BLaER1 treated with 17β-estradiol and CSF1 and Interleukin-3, amounts not matched to agents 10 nM and 100 nM (cell line): ENCODE measurements around the gene FHIP1B.

Experiments used
- H3K27ac ChIP-seq, 11 experiments: shearing (Covaris generic); formaldehyde crosslinking; 2 replicates each; pipeline ENCODE4 v1.8.1; 2022
- H3K27me3 ChIP-seq, 11 experiments: shearing (Covaris generic); formaldehyde crosslinking; 2 replicates each; pipeline ENCODE4 v1.8.1; 2022
- H3K36me3 ChIP-seq, 11 experiments: shearing (Covaris generic); formaldehyde crosslinking; 2 replicates each; pipeline ENCODE4 v1.8.1; 2022
- H3K4me1 ChIP-seq, 10 experiments: shearing (Covaris generic); formaldehyde crosslinking; 2 replicates each; pipeline ENCODE4 v1.8.1; 2022
- H3K4me2 ChIP-seq, 11 experiments: shearing (Covaris generic); formaldehyde crosslinking; 2 replicates each; pipeline ENCODE4 v1.8.1; 2022
- H3K4me3 ChIP-seq, 10 experiments: shearing (Covaris generic); formaldehyde crosslinking; 2 replicates each; pipeline ENCODE4 v1.8.1; 2022
- H3K9ac ChIP-seq, 11 experiments: shearing (Covaris generic); formaldehyde crosslinking; 2 replicates each; pipeline ENCODE4 v1.8.1; 2022
- H3K9me3 ChIP-seq, 11 experiments: shearing (Covaris generic); formaldehyde crosslinking; replicated peaks in 1 of 11; 2 replicates each; pipeline ENCODE4 v1.8.1; 2022
- H4K20me1 ChIP-seq, 11 experiments: shearing (Covaris generic); formaldehyde crosslinking; 2 replicates each; pipeline ENCODE4 v1.8.1; 2022
- Cebpa-rat ChIP-seq, 11 experiments: shearing (Covaris generic); IDR thresholded peaks; 2 replicates each; pipeline ENCODE4 v1.8.1; 2022

FHIP1B gene

GRCh38 chr11:6214530-6214929 lies 19.9 kb downstream of the FHIP1B start:
- Histone ChIP-seq H3K27ac (no peak overlapping the region), H3K36me3 (peaks cover 86 to 99% (median 97%) of the 10 kb centered on the region in 11 experiments)
- TF ChIP-seq Cebpa-rat (IDR thresholded peaks at IDR 0.05) = no peak

GRCh38 chr11:6210274-6210955 lies 24.0 kb downstream of the FHIP1B start:
- no peak for TF ChIP-seq Cebpa-rat (IDR thresholded peaks at IDR 0.05)
- Histone ChIP-seq H3K27me3 (no peaks in the 10 kb centered on the region), H4K20me1 (no peaks in the 10 kb centered on the region; a peak in 1 of 22 replicates), H3K27ac (no peak overlapping the region), H3K9me3 (no peaks in the 10 kb centered on the region), H3K36me3 (peaks cover 72 to 98% (median 88%) of the 10 kb centered on the region in 11 experiments), H3K4me2 (no peak overlapping the region), H3K4me1 (peaks cover 0 to 33% (median 11%) of the 10 kb centered on the region in 10 experiments; a peak in 12 of 20 replicates), H3K4me3 (no peak overlapping the region), H3K9ac (no peak overlapping the region)

More at GRCh38 chr11:6214530-6214929, 19.9 kb downstream of the FHIP1B start:
- peaks cover 3 to 42% (median 14%) of the 10 kb centered on the region in 10 experiments; a peak in 17 of 20 replicates for H3K4me1 ChIP-seq
- no peaks in the 10 kb centered on the region for H3K27me3 ChIP-seq
- peak overlapping the region in 1 of 11 experiments; percentile 12; a peak in 1 of 22 replicates for H3K4me2 ChIP-seq
- H3K4me3 ChIP-seq = no peak overlapping the region
- H3K9me3 ChIP-seq = no peaks in the 10 kb centered on the region
- no peak overlapping the region for H3K9ac ChIP-seq
- H4K20me1 ChIP-seq = no peaks in the 10 kb centered on the region

- H4K20me1 ChIP-seq = no peaks in the 10 kb centered on the region; a peak in 1 of 22 replicates
- peaks cover 0 to 36% (median 11%) of the 10 kb centered on the region in 10 experiments; a peak in 12 of 20 replicates for H3K4me1 ChIP-seq
- no peaks in the 10 kb centered on the region for H3K27me3 ChIP-seq
- no peak overlapping the region for H3K9ac ChIP-seq
- no peaks in the 10 kb centered on the region for H3K9me3 ChIP-seq
- TF ChIP-seq Cebpa-rat (IDR thresholded peaks at IDR 0.05) = no peak
- no peak overlapping the region for H3K27ac ChIP-seq
- no peak overlapping the region for H3K4me2 ChIP-seq
- H3K4me3 ChIP-seq = no peak overlapping the region
- H3K36me3 ChIP-seq = peaks cover 70 to 98% (median 87%) of the 10 kb centered on the region in 11 experiments
Measured at GRCh38 chr11:6209801-6210200, 24.6 kb downstream of the FHIP1B start.

DNA sequence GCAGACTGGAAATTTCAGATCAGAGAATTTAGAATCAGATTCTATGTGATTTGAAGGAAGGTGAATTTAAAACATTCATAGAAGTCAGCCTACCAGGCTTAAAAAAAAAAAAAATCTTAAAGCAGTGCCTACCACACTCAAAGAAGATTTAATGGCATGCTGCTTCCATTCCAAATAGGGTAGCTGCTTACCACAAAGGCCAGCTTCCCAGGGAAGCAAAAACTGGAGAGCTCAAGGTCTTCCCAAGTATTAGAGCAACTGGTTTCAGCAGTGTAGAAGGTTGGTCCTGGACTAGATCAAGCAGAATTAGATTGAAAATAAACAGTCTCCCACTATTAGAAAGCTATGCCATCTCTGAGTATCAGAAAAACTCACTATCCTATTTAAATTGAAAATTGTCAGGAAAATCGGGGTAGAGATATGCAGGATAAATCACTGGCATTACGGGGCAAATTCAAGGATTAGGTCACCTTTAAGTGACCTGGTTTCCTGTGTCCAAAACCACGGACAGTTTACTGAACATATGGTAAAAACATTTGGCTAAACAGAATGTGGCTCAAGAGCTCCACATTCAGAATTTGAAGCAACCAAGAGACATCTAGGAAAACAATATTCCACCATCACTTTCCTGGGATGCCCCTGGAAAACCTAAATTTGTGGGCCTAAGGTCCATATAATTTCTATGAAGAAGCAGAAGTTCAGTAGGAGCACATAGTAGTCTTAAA lies 27.8 kb downstream of the FHIP1B start:
- Histone ChIP-seq H3K4me1 (peaks cover 8 to 24% (median 12%) of the 10 kb centered on the region in 10 experiments; a peak in 16 of 20 replicates), H3K9ac (no peak overlapping the region), H4K20me1 (no peaks in the 10 kb centered on the region; a peak in 1 of 22 replicates), H3K4me2 (no peak overlapping the region), H3K9me3 (peaks cover 0 to 6% (median 0%) of the 10 kb centered on the region in 11 experiments; a peak in 2 of 22 replicates), H3K27ac (no peak overlapping the region), H3K4me3 (no peak overlapping the region), H3K27me3 (no peaks in the 10 kb centered on the region), H3K36me3 (peaks cover 48 to 77% (median 59%) of the 10 kb centered on the region in 11 experiments)
- no peak for TF ChIP-seq Cebpa-rat (IDR thresholded peaks at IDR 0.05)

- Histone ChIP-seq H3K9me3 (peaks cover 0 to 18% (median 0%) of the 10 kb centered on the region in 11 experiments; a peak in 5 of 22 replicates), H3K4me2 (no peak within 1 kb of the TSS), H3K4me1 (peaks cover 10 to 34% (median 23%) of the 10 kb centered on the region in 10 experiments; a peak in 18 of 20 replicates), H3K27me3 (no peaks in the 10 kb centered on the region), H3K4me3 (no peak within 1 kb of the TSS), H3K36me3 (peaks cover 36 to 65% (median 47%) of the 10 kb centered on the region in 11 experiments), H4K20me1 (no peaks in the 10 kb centered on the region; a peak in 1 of 22 replicates), H3K27ac (no peak within 1 kb of the TSS), H3K9ac (no peak within 1 kb of the TSS)
- no peak for TF ChIP-seq Cebpa-rat (IDR thresholded peaks at IDR 0.05)
Measured at GRCh38 chr11:6205366-6205765, 29.1 kb downstream of the FHIP1B start, which contains the start of gene C11orf42. C11orf42 (plus strand) TSS chr11:6205557; CDS start chr11:6205616, 59 bp downstream.

DNA sequence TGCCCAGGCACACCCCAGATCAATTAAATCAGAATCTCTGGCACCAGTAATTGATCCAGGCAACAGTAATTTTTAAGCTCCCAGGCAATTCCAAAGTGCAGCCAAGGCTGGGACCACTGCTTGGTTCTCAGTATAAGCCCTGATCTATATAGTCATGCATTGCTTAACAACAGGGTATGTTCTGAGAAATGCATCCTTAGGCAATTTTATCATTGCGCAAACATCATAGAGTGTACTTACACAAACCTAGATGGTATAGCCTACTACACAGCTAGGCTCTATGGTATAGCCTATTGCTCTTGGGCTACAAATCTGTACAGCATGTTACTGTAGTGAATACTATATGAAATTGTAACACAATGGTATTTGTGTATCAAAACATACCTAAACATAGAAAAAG lies 29.7 kb downstream of the FHIP1B start:
- no peaks in the 10 kb centered on the region; a peak in 1 of 22 replicates for H4K20me1 ChIP-seq
- H3K9ac ChIP-seq = no peak overlapping the region
- peaks cover 32 to 58% (median 40%) of the 10 kb centered on the region in 11 experiments for H3K36me3 ChIP-seq
- H3K4me2 ChIP-seq = no peak overlapping the region
- H3K4me3 ChIP-seq = no peak overlapping the region
- peaks cover 0 to 25% (median 0%) of the 10 kb centered on the region in 11 experiments; a peak in 5 of 22 replicates for H3K9me3 ChIP-seq
- H3K27ac ChIP-seq = no peak overlapping the region
- no peaks in the 10 kb centered on the region for H3K27me3 ChIP-seq
- no peak for TF ChIP-seq Cebpa-rat (IDR thresholded peaks at IDR 0.05)
- H3K4me1 ChIP-seq = peaks cover 10 to 37% (median 25%) of the 10 kb centered on the region in 10 experiments; a peak in 18 of 20 replicates

DNA sequence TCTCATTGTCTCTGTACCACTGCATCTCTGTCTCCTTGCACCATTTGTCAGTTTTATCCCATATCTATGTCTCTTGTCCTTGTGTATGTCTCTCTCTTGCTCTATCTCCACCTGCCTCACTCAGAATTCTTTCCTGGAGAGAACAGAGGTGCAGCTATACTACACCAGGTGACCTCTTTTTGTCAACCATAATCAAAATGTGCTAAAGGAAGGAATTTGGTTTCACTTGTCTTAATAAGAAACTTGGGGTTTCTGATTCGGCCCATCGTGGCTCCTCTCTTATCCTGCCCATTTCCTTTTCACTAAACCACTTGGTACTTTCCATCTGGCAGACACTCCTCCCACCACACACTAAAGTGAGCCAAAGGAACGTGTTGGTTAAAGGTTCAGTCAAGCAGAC lies 31.1 kb downstream of the FHIP1B start:
- peak overlapping the region in 5 of 11 experiments; percentile 5 to 48 (median 26); a peak in 9 of 22 replicates for H3K4me2 ChIP-seq
- H4K20me1 ChIP-seq = no peaks in the 10 kb centered on the region; a peak in 1 of 22 replicates
- H3K9me3 ChIP-seq = peaks cover 0 to 25% (median 0%) of the 10 kb centered on the region in 11 experiments; a peak in 5 of 22 replicates
- H3K4me3 ChIP-seq = no peak overlapping the region
- peaks cover 19 to 44% (median 29%) of the 10 kb centered on the region in 11 experiments; a peak in 18 of 22 replicates for H3K36me3 ChIP-seq
- no peak for TF ChIP-seq Cebpa-rat (IDR thresholded peaks at IDR 0.05)
- H3K27me3 ChIP-seq = no peaks in the 10 kb centered on the region
- H3K27ac ChIP-seq = no peak overlapping the region
- no peak overlapping the region for H3K9ac ChIP-seq
- peaks cover 10 to 37% (median 25%) of the 10 kb centered on the region in 10 experiments; a peak in 18 of 20 replicates for H3K4me1 ChIP-seq

GRCh38 chr11:6202041-6202440 lies 32.4 kb downstream of the FHIP1B start:
- Histone ChIP-seq H3K9ac (no peak overlapping the region), H4K20me1 (no peaks in the 10 kb centered on the region; a peak in 1 of 22 replicates), H3K27me3 (no peaks in the 10 kb centered on the region), H3K9me3 (peaks cover 0 to 25% (median 0%) of the 10 kb centered on the region in 11 experiments; a peak in 5 of 22 replicates), H3K4me3 (no peak overlapping the region), H3K36me3 (peaks cover 8 to 34% (median 19%) of the 10 kb centered on the region in 11 experiments; a peak in 15 of 22 replicates), H3K27ac (peak overlapping the region in 4 of 11 experiments; percentile 59 to 80 (median 69); a peak in 10 of 22 replicates), H3K4me2 (peak overlapping the region in 3 of 11 experiments; percentile 41 to 58 (median 52); a peak in 4 of 22 replicates), H3K4me1 (peaks cover 10 to 37% (median 25%) of the 10 kb centered on the region in 10 experiments; a peak in 18 of 20 replicates)
- no peak for TF ChIP-seq Cebpa-rat (IDR thresholded peaks at IDR 0.05)
